ENCODE data around the gene FBXL2.

- TF ChIP-seq REST (IDR thresholded peaks at IDR 0.05; ENCODE audit: low read depth) (no peak), TAF1 (IDR thresholded peaks at IDR 0.05; ENCODE audit: low read depth) (no peak), MAX (IDR thresholded peaks at IDR 0.05) (no peak)
Measured at GRCh38 chr3:33363113-33363800, 86.0 kb downstream of the FBXL2 start.
